ENCODE data around the gene CDKL4.

DNA sequence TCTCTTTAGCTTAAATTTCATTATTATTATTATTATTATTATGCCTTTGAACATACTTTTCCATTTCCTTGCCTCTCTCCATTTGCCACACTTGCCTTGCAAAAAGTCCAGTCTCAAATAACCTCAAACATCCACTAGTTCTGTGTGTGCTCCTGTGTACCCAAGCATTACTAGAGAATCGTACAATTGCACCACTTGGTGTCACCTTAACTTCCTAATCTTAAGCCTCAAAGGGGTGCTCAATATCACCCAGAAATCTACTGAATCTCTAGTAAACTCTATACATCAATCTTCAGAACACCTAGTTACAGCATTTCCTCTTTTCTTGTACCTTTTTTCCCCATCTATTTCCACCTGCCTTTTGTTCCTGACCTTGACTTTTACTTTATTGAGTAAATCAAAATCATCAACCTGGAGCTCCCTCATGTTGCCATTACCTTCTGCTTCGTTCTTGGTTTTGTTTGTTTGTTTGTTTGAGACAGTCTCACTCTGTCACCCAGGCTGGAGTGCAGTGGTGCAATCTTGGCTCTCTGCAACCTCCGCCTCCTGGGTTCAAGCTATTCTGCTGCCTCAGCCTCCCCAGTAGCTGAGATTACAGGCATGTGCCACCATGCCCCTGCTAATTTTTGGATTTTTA, 110.4 kb downstream of the CDKL4 start:
- TF ChIP-seq CTCF (IDR thresholded peaks at IDR 0.05) = no peak
- no peak for TF ChIP-seq POLR2A (IDR thresholded peaks at IDR 0.05)

Measured in thyroid gland (tissue), 4 donors.